HEK293 (cell line): ENCODE measurements around the gene RAB44.

Source experiments
- CTCF ChIA-PET: fragments of 350-600 bp; formaldehyde crosslinking; extraction: SDS; loops from one replicate; lab custom pipeline; 2021; ENCODE audit warnings: antibody characterized with exemption; lab: Yijun Ruan, JAX
- POLR2A ChIA-PET: fragments of 300-600 bp; formaldehyde crosslinking; extraction: SDS; loops from one replicate; lab custom pipeline; 2020; ENCODE audit warnings: antibody characterized with exemption, inconsistent platforms; lab: Yijun Ruan, JAX
- H3K27ac ChIP-seq: fragments of 200-500 bp; sonication (Bioruptor generic); 2 replicates; pipeline ENCODE4 v1.5.1; 2014; ENCODE audit warnings: low read depth, low read length, control low read depth, inconsistent platforms; ENCODE audit errors: extremely low read depth
- H3K36me3 ChIP-seq, 2 experiments: fragments of 200-500 bp in 1 of 2; sonication (Bioruptor generic) in 1 of 2; 1 replicate in 1 of 2; 2 replicates in 1 of 2; pipeline ENCODE4 v1.5.1; 2014 to 2017; ENCODE audit warnings: inconsistent platforms in 2 of 2, low read length in 2 of 2; ENCODE audit not compliant: control insufficient read depth in 2 of 2, insufficient read depth in 1 of 2
- H3K4me1 ChIP-seq: fragments of 200-500 bp; sonication (Bioruptor generic); 2 replicates; pipeline ENCODE4 v1.5.1; 2014; ENCODE audit warnings: mild to moderate bottlenecking, low read length, inconsistent platforms; ENCODE audit not compliant: control insufficient read depth, insufficient read depth
- H3K4me3 ChIP-seq: 2 replicates; pipeline ENCODE4 v1.5.1; 2011; ENCODE audit warnings: low read depth, mild to moderate bottlenecking, control low read depth, low read length, moderate library complexity
- H3K9me3 ChIP-seq: fragments of 200-500 bp; sonication (Bioruptor generic); 2 replicates; pipeline ENCODE4 v1.5.1; 2014; ENCODE audit warnings: low read depth, low read length, inconsistent platforms; ENCODE audit not compliant: control insufficient read depth, insufficient read depth
- KLF17 ChIP-seq: fragments of 450-650 bp; formaldehyde crosslinking; IDR thresholded peaks from 2 replicates; pipeline ENCODE4 v1.5.1; 2016; ENCODE audit warnings: missing biosample characterization, missing genetic modification characterization
- PATZ1 ChIP-seq: fragments of 450-650 bp; formaldehyde crosslinking; IDR thresholded peaks from 2 replicates; pipeline ENCODE4 v1.5.1; 2016; ENCODE audit warnings: missing biosample characterization, missing genetic modification characterization
- REPIN1 ChIP-seq: fragments of 450-650 bp; formaldehyde crosslinking; IDR thresholded peaks from 2 replicates; pipeline ENCODE4 v1.5.1; 2017; ENCODE audit warnings: missing biosample characterization, missing genetic modification characterization, low read depth
- ZEB2 ChIP-seq: fragments of 450-650 bp; formaldehyde crosslinking; IDR thresholded peaks from 2 replicates; pipeline ENCODE4 v1.5.1; 2016; ENCODE audit warnings: missing biosample characterization, missing genetic modification characterization
- ZNF341 ChIP-seq: fragments of 450-650 bp; formaldehyde crosslinking; IDR thresholded peaks from 2 replicates; pipeline ENCODE4; 2016; ENCODE audit warnings: low read depth, missing biosample characterization, missing genetic modification characterization
- ZNF596 ChIP-seq: fragments of 450-650 bp; IDR thresholded peaks from 2 replicates; pipeline ENCODE4 v1.5.0; 2018; ENCODE audit warnings: missing biosample characterization, mild to moderate bottlenecking, missing genetic modification characterization, moderate library complexity
- ZNF830 ChIP-seq: fragments of 450-650 bp; IDR thresholded peaks from 2 replicates; pipeline ENCODE4 v1.5.0; 2018; ENCODE audit warnings: missing biosample characterization, missing genetic modification characterization, low read depth, mild to moderate bottlenecking, moderate library complexity
- ZNF837 ChIP-seq: fragments of 450-650 bp; formaldehyde crosslinking; IDR thresholded peaks from 2 replicates; pipeline ENCODE4 v1.5.1; 2016; ENCODE audit warnings: missing biosample characterization, missing genetic modification characterization

Gene RAB44

GRCh38 chr6:36781669-36782068 lies 84.0 kb downstream of the RAB44 start:
- H3K4me1 ChIP-seq, result no peaks in the 10 kb centered on the region

More at GRCh38 chr6:36781669-36782068, 84.0 kb downstream of the RAB44 start:
- H3K9me3 ChIP-seq, result no peaks in the 10 kb centered on the region
- no peak overlapping the region for H3K4me3 ChIP-seq
- H3K27ac ChIP-seq, result no peak overlapping the region
- H3K36me3 ChIP-seq, result no peaks in the 10 kb centered on the region
- POLR2A ChIA-PET, result no interaction called here
- CTCF ChIA-PET, result interaction anchor here (1.0 to 10.6 kb wide), 20 partner anchors 8 to 427 kb away, joined by 3 to 182 read pairs (median 5); partner anchors contain the start of genes C6orf89 and PPIL1
- TF ChIP-seq PATZ1 (tag by site-specific recombination) (no peak), KLF17 (tag by site-specific recombination) (no peak), REPIN1 (no peak), ZEB2 (tag by site-specific recombination) (no peak), ZNF837 (tag by site-specific recombination) (no peak), ZNF341 (tag by site-specific recombination) (no peak), ZNF830 (tag by site-specific recombination) (no peak), ZNF596 (tag by site-specific recombination) (no peak)
